PC-3 (cell line): ENCODE data around the gene ADD1. TPM values are rescaled to one million over a fixed set of nuclear protein-coding genes. Genes with fewer than 3 reads are reported as not detected.

Experiments
- ATAC-seq: fragments of 200-7000 bp; cut with Tn5 transposase; 2 replicates; pipeline ENCODE4 v1.9.1; 2020; ENCODE audit warnings: mild to moderate bottlenecking, moderate library complexity
- BruUV-seq: library from RNA; stranded (reverse); fragments of 400-500 nt; replicated peaks from 2 replicates; lab custom pipeline; 2021; lab: Mats Ljungman, UMichigan
- CTCF ChIA-PET: fragments of 300-600 bp; sonication (Branson Sonifier 250); formaldehyde crosslinking; loops from one replicate; lab custom pipeline; 2022; ENCODE audit warnings: antibody characterized with exemption; lab: Charles Lee
- POLR2A ChIA-PET: fragments of 300-600 bp; sonication (Branson Sonifier 250); formaldehyde crosslinking; loops from one replicate; lab custom pipeline; 2022; ENCODE audit warnings: antibody characterized with exemption; ENCODE audit not compliant: unreplicated experiment; lab: Charles Lee
- DNase-seq: peaks from one replicate; pipeline ENCODE4 v3.0.0-alpha.2; 2015
- H2AFZ ChIP-seq: fragments of 300-600 bp; sonication (generic); 2 replicates; pipeline ENCODE4 v1.6.0; 2016; ENCODE audit warnings: antibody characterized with exemption, low read length
- H3F3A ChIP-seq: fragments of 300-600 bp; sonication (generic); one replicate; pipeline ENCODE4 v1.6.0; 2017; ENCODE audit warnings: antibody characterized with exemption, low read length, control low read depth, mild to moderate bottlenecking; ENCODE audit not compliant: unreplicated experiment
- H3K27ac ChIP-seq: fragments of 300-600 bp; sonication (generic); 2 replicates; pipeline ENCODE4 v1.5.1; 2016; ENCODE audit warnings: mild to moderate bottlenecking, low read length
- H3K27me3 ChIP-seq: fragments of 300-600 bp; sonication (generic); 2 replicates; pipeline ENCODE4 v1.6.1; 2016; ENCODE audit warnings: low read length, mixed read lengths
- H3K36me3 ChIP-seq: fragments of 300-600 bp; sonication (generic); 2 replicates; pipeline ENCODE4 v1.6.1; 2016; ENCODE audit warnings: low read depth, mixed run types, low read length, mixed read lengths
- H3K4me1 ChIP-seq: fragments of 300-600 bp; sonication (generic); 2 replicates; pipeline ENCODE4 v1.5.1; 2016; ENCODE audit warnings: low read length; ENCODE audit not compliant: insufficient read depth
- H3K4me2 ChIP-seq: fragments of 300-600 bp; sonication (generic); 2 replicates; pipeline ENCODE4 v1.6.0; 2016; ENCODE audit warnings: low read length
- H3K4me3 ChIP-seq: fragments of 300-600 bp; sonication (generic); 2 replicates; pipeline ENCODE4 v1.5.1; 2016; ENCODE audit warnings: mild to moderate bottlenecking, low read length, mixed read lengths
- H3K79me2 ChIP-seq: fragments of 300-600 bp; sonication (generic); 2 replicates; pipeline ENCODE4 v1.6.1; 2017; ENCODE audit warnings: low read length, mixed read lengths
- H3K9ac ChIP-seq: fragments of 300-600 bp; sonication (generic); 2 replicates; pipeline ENCODE4 v1.6.0; 2016; ENCODE audit warnings: mild to moderate bottlenecking, low read length
- H3K9me2 ChIP-seq: fragments of 300-600 bp; sonication (generic); replicated peaks from 2 replicates; pipeline ENCODE4 v1.6.1; 2016; ENCODE audit warnings: mixed run types, low read length, mixed read lengths
- H3K9me3 ChIP-seq: fragments of 300-600 bp; sonication (generic); 2 replicates; pipeline ENCODE4 v1.6.1; 2016; ENCODE audit warnings: low read length, mixed read lengths
- H4K20me1 ChIP-seq: fragments of 300-600 bp; sonication (generic); 2 replicates; pipeline ENCODE4 v1.6.1; 2016; ENCODE audit warnings: low read length, mixed read lengths
- EZH2 ChIP-seq: fragments of 300-600 bp; sonication (generic); IDR thresholded peaks from one replicate; pipeline ENCODE4 v1.6.1; 2017; ENCODE audit warnings: antibody characterized with exemption, mild to moderate bottlenecking, low read length; ENCODE audit not compliant: unreplicated experiment
- EZH2phosphoT487 ChIP-seq: fragments of 300-600 bp; sonication (generic); IDR thresholded peaks from 2 replicates; pipeline ENCODE4 v1.6.1; 2018; ENCODE audit warnings: mild to moderate bottlenecking, antibody characterized with exemption, low read length, borderline replicate concordance
- intact Hi-C: fragments of 100-400 bp; cut with micrococcal nuclease; formaldehyde crosslinking; loops from 2 replicates; pipeline ENCODE4 v1.9.0; 2023
- total RNA-seq: library from RNA; depleted of rRNA; stranded (reverse); fragments of >200 nt; gene quantifications from 2 replicates; pipeline ENCODE4 v1.2.3, GENCODE V29; 2014
- TF ChIP-seq, protein P1 (sequence below): fragments of 300-600 bp; sonication (generic); conservative IDR thresholded peaks from 2 replicates; pipeline ENCODE4 v1.5.1; 2017; ENCODE audit warnings: antibody characterized with exemption, low read depth, mild to moderate bottlenecking, low read length

Gene ADD1
- total RNA-seq, 1 experiment from 2014 or later, result 118 TPM

DNA sequence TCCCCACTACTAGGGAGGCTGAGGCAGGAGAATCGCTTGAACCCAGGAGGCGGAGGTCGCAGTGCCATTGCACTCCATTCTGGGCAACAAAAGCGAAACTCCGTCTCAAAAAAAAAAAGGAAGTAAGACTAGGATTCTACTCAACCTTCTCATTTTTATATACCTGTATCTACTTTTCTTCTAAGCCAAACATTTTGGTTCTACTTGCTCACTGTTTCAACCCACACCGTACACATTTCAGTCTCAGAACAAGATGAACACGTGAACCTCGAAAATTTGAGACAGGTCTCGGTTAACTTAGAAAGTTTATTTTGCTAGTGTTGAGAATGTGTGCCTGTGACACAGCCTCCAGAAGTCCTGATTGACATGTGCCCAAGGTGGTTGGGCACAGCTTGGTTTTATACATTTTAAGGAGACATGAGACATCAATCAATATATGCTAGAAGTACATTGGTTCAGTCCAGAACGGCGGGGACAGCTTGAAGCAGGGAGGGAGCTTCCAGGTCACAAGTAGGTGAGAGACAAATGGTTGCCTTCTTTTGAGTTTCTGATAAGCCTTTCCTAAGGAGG is 3.7 kb downstream of the ADD1 start:
- intact Hi-C loops, result loop anchor here (10.0 kb wide), 2 partner anchors 57 to 83 kb away; no protein-coding TSS in a partner anchor
- ChIA-PET CTCF (no interaction called here), POLR2A (no interaction called here)
- Histone ChIP-seq H4K20me1 (peaks cover 10% of the 10 kb centered on the region; the same call in 1 of the 2 replicates), H3K79me2 (peaks cover 75% of the 10 kb centered on the region), H3K4me3 (no peak overlapping the region), H3K9ac (no peak overlapping the region), H3K9me3 (no peaks in the 10 kb centered on the region), H2AFZ (no peak overlapping the region), H3K9me2 (no peaks in the 10 kb centered on the region), H3K27ac (no peak overlapping the region), H3K27me3 (no peaks in the 10 kb centered on the region), H3K4me2 (no peak overlapping the region), H3K36me3 (no peaks in the 10 kb centered on the region), H3F3A (no peaks in the 10 kb centered on the region), H3K4me1 (peaks cover 14% of the 10 kb centered on the region)
- TF ChIP-seq, protein P1, sequence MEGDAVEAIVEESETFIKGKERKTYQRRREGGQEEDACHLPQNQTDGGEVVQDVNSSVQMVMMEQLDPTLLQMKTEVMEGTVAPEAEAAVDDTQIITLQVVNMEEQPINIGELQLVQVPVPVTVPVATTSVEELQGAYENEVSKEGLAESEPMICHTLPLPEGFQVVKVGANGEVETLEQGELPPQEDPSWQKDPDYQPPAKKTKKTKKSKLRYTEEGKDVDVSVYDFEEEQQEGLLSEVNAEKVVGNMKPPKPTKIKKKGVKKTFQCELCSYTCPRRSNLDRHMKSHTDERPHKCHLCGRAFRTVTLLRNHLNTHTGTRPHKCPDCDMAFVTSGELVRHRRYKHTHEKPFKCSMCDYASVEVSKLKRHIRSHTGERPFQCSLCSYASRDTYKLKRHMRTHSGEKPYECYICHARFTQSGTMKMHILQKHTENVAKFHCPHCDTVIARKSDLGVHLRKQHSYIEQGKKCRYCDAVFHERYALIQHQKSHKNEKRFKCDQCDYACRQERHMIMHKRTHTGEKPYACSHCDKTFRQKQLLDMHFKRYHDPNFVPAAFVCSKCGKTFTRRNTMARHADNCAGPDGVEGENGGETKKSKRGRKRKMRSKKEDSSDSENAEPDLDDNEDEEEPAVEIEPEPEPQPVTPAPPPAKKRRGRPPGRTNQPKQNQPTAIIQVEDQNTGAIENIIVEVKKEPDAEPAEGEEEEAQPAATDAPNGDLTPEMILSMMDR, result no peak
- TF ChIP-seq EZH2phosphoT487 (no peak), EZH2 (no peak)
- no TSS peak for BruUV-seq
- DNase-seq (no peak), ATAC-seq (no peak)

DNA sequence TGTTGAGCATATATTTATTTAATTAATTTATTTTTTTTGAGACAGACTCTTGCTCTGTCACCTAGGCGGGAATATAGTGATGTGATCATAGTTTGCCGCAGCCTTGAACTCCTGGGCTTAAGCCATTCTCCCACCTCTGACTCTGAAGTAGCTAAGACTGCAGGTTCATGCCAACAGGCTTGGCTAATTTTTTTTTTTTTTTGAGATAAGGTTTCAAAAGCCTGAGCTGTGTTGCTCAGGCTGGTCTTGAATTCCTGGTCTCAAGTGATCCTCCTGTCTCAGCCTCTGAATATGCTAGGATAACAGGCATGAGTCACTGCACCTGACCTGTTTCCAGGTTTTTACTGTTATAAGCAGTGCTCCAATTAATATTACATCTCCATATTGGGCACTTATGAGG is 4.8 kb downstream of the ADD1 start:
- Histone ChIP-seq H3K36me3 (no peaks in the 10 kb centered on the region), H3K9ac (no peak overlapping the region), H3K27ac (no peak overlapping the region), H3K9me3 (no peaks in the 10 kb centered on the region), H4K20me1 (peaks cover 10% of the 10 kb centered on the region; the same call in 1 of the 2 replicates), H3K9me2 (no peaks in the 10 kb centered on the region), H2AFZ (no peak overlapping the region), H3K4me3 (no peak overlapping the region), H3K4me1 (peaks cover 9% of the 10 kb centered on the region; the same call in 1 of the 2 replicates), H3F3A (no peaks in the 10 kb centered on the region), H3K79me2 (peaks cover 82% of the 10 kb centered on the region), H3K27me3 (no peaks in the 10 kb centered on the region), H3K4me2 (no peak overlapping the region)
- BruUV-seq, result no TSS peak
- peak; percentile 12 for DNase-seq
- intact Hi-C loops, result loop anchor here (10.0 kb wide), 2 partner anchors 56 to 84 kb away; no protein-coding TSS in a partner anchor
- ChIA-PET CTCF (interaction anchor here (0.8 kb wide), 1 partner anchor 84 kb away, joined by 9 read pairs; no protein-coding TSS in a partner anchor), POLR2A (no interaction called here)
- ATAC-seq, result no peak
- TF ChIP-seq EZH2phosphoT487, result no peak
- TF ChIP-seq, protein P1, result no peak
- no peak for TF ChIP-seq EZH2
